ENCODE measurements around the gene ERCC6. TPM values are rescaled to one million over a fixed set of nuclear protein-coding genes. Genes with fewer than 3 reads are reported as not detected.

The ERCC6 gene
- total and polyA plus RNA-seq, 2 donors (not counting 3 experiments of a cell fraction or from before 2014, with no cell fraction given) = 15.3 to 39.6 TPM

DNA sequence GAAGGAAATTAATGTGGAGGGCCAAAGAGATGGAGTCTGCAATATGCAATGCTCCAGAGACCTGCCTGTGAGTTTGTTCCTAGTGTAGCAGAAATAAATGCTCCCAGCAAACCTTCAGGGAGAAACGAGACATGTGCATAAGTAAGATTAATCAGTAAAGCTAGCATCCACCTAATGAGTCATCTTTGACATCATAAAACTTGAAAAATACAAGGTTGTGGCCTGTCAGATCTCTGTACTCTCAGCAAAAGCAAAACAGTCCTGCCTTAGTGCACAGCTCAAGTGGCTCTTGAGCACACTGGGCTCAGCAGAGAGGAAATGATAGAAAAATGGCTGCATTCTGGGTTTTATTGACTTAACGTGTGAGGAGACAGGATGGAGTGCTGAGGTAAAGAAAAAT lies 32.5 kb upstream of the ERCC6 start:
- no peaks in the 10 kb centered on the region for H3K27me3 ChIP-seq (ENCODE audit: control insufficient read depth in 2 of 2, insufficient read depth in 2 of 2, low read length in 2 of 2)

More for the DNA sequence above, 32.5 kb upstream of the ERCC6 start:
- Histone ChIP-seq H3K4me2 (ENCODE audit: insufficient read depth, low read length) (no peak overlapping the region), H3K4me3 (replicated peaks in 1 of 3; ENCODE audit: insufficient read depth in 1 of 3, low read depth in 1 of 3, low read length in 3 of 3) (no peak overlapping the region), H3K27ac (ENCODE audit: insufficient read depth, low read depth, low read length) (no peak overlapping the region), H3K4me1 (ENCODE audit: control insufficient read depth, extremely low read depth, insufficient read depth, low read length) (no peaks in the 10 kb centered on the region), H2AFZ (ENCODE audit: low read depth, low read length) (no peak overlapping the region), H3K36me3 (ENCODE audit: control insufficient read depth in 2 of 2, extremely low read depth in 1 of 2, insufficient read depth in 2 of 2, low read length in 2 of 2) (no peaks in the 10 kb centered on the region), H3K9ac (replicated peaks; ENCODE audit: extremely low read depth, insufficient read depth, low read length) (no peak overlapping the region), H3K9me3 (replicated peaks; ENCODE audit: control insufficient read depth, insufficient read depth, low read length) (no peaks in the 10 kb centered on the region), H3K79me2 (ENCODE audit: control insufficient read depth, insufficient read depth, low read length) (no peaks in the 10 kb centered on the region), H4K20me1 (replicated peaks; ENCODE audit: control insufficient read depth, extremely low read depth, insufficient read depth, low read length) (no peaks in the 10 kb centered on the region), H3K9me1 (replicated peaks; ENCODE audit: control insufficient read depth, extremely low read depth, insufficient read depth, low read length) (no peaks in the 10 kb centered on the region)
- no peak for TF ChIP-seq GATA2 (IDR thresholded peaks at IDR 0.05; ENCODE audit: insufficient read depth, insufficient read length, low read depth, low read length)
- TF ChIP-seq MYC (IDR thresholded peaks at IDR 0.05; ENCODE audit: low read depth, low read length) = no peak
- no peak for TF ChIP-seq JUN (IDR thresholded peaks at IDR 0.05; ENCODE audit: borderline replicate concordance, insufficient read depth, insufficient read length, low read depth)
- no peak for TF ChIP-seq FOS (IDR thresholded peaks at IDR 0.05; ENCODE audit: borderline replicate concordance, insufficient read depth, low read length)
- TF ChIP-seq POLR2AphosphoS5 (IDR thresholded peaks at IDR 0.05; ENCODE audit: insufficient read depth, low read depth, low read length) = no peak
- TF ChIP-seq, protein P1, sequence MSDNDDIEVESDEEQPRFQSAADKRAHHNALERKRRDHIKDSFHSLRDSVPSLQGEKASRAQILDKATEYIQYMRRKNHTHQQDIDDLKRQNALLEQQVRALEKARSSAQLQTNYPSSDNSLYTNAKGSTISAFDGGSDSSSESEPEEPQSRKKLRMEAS (IDR thresholded peaks at IDR 0.05; ENCODE audit: insufficient read depth, insufficient read length) = no peak
- no peak for TF ChIP-seq POLR2A (IDR thresholded peaks at IDR 0.05; ENCODE audit: low read depth, low read length)
- TF ChIP-seq, protein P2, sequence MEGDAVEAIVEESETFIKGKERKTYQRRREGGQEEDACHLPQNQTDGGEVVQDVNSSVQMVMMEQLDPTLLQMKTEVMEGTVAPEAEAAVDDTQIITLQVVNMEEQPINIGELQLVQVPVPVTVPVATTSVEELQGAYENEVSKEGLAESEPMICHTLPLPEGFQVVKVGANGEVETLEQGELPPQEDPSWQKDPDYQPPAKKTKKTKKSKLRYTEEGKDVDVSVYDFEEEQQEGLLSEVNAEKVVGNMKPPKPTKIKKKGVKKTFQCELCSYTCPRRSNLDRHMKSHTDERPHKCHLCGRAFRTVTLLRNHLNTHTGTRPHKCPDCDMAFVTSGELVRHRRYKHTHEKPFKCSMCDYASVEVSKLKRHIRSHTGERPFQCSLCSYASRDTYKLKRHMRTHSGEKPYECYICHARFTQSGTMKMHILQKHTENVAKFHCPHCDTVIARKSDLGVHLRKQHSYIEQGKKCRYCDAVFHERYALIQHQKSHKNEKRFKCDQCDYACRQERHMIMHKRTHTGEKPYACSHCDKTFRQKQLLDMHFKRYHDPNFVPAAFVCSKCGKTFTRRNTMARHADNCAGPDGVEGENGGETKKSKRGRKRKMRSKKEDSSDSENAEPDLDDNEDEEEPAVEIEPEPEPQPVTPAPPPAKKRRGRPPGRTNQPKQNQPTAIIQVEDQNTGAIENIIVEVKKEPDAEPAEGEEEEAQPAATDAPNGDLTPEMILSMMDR (IDR thresholded peaks at IDR 0.05; ENCODE audit: extremely low read depth in 1 of 2, insufficient read depth in 1 of 2, low read depth in 1 of 2, low read length in 2 of 2) = no peak
- BruUV-seq (replicated peaks) = no TSS peak
- DNase-seq (ENCODE audit: low read depth, low spot score) (no peak), FAIRE-seq (no peak)
- intact Hi-C loops (cut with micrococcal nuclease) = no loop called here
- ChIA-PET CTCF (interaction anchor here (0.9 kb wide), 1 partner anchor 22 kb away, joined by 3 read pairs; no protein-coding TSS in a partner anchor), POLR2A (no interaction called here)
- dilution Hi-C loops (cut with MboI; ENCODE audit: extremely low pct_ligation_motif_present, low sequenced_read_pairs) = no loop called here
